Fibroblast of mammary gland (primary cell): ENCODE data around the gene ABCA8.

Experiments used
- DNase-seq: peaks from one replicate; pipeline ENCODE4 v3.0.0-alpha.2; 2010; ENCODE audit warnings: low read depth
- H3K4me3 ChIP-seq: 2 replicates; pipeline ENCODE4 v1.5.1; 2011; ENCODE audit warnings: low read depth, mild to moderate bottlenecking, low read length, moderate library complexity; ENCODE audit not compliant: control insufficient read depth
- CTCF ChIP-seq: conservative IDR thresholded peaks from 2 replicates; pipeline ENCODE4 v1.5.1; 2011; ENCODE audit warnings: low read depth, low read length, inconsistent platforms; ENCODE audit not compliant: control insufficient read depth, insufficient read depth

ABCA8 gene

GRCh38 chr17:68849673-68850610 lies 105.2 kb downstream of the ABCA8 start:
- DNase-seq, result peak; percentile 55
- TF ChIP-seq CTCF, result no peak
- H3K4me3 ChIP-seq, result no peak overlapping the region

- no peak overlapping the region for H3K4me3 ChIP-seq
- no peak for TF ChIP-seq CTCF
- DNase-seq, result no peak
Measured at GRCh38 chr17:68847711-68848110, 107.5 kb downstream of the ABCA8 start.

- peak; percentile 24 for DNase-seq
- no peak overlapping the region for H3K4me3 ChIP-seq
- TF ChIP-seq CTCF, result no peak
Measured at GRCh38 chr17:68843522-68843921, 111.7 kb downstream of the ABCA8 start.

- no peak for DNase-seq
- no peak for TF ChIP-seq CTCF
Measured at GRCh38 chr17:68840073-68840472, 115.1 kb downstream of the ABCA8 start.

GRCh38 chr17:68835071-68835470 lies 120.1 kb downstream of the ABCA8 start:
- no peak for TF ChIP-seq CTCF
- H3K4me3 ChIP-seq, result no peak overlapping the region
- DNase-seq, result no peak

More at GRCh38 chr17:68840073-68840472, 115.1 kb downstream of the ABCA8 start:
- H3K4me3 ChIP-seq, result no peak overlapping the region

GRCh38 chr17:68834328-68834836 lies 120.8 kb downstream of the ABCA8 start:
- no peak overlapping the region for H3K4me3 ChIP-seq
- no peak for TF ChIP-seq CTCF
- no peak for DNase-seq
